Hindlimb muscle (tissue), 1 donor: ENCODE data around the gene NTF3. TPM values are rescaled to one million over a fixed set of nuclear protein-coding genes. Genes with fewer than 3 reads are reported as not detected.

ENCODE experiments used
- DNase-seq: peaks from one replicate; pipeline ENCODE4 v3.0.0-alpha.2; 2013
- polyA plus RNA-seq: library from polyadenylated mRNA; unstranded; fragments of 120-200 nt; gene quantifications from one replicate; pipeline ENCODE4 v1.2.1, GENCODE V29; 2013; ENCODE audit not compliant: insufficient read length

Gene NTF3
- polyA plus RNA-seq, 1 donor: 2.4 TPM

DNA sequence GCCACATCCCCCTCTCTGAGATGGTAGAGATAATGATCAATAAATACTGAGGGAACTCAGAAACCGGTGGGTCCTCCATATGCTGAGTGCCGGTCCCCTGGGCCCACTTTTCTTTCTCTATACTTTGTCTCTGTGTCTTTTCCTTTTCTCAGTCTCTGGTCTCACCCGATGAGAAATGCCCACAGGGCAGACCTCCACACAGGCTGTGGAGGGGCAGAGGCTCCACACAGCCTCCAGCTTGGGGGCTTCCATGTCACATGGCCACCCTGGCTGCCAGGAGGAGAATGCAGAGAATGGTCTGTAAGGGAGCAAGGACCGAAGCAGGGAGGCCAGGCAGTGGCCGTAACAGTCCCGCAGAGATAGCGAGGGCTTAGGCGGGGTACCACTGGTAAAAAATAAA is 105.9 kb downstream of the NTF3 start:
- no peak for DNase-seq
